IMR-90 (cell line): Measurements from ENCODE around the gene C6orf136. TPM values are rescaled to one million over a fixed set of nuclear protein-coding genes. Genes with fewer than 3 reads are reported as not detected.

Source experiments
- ATAC-seq: fragments of 200-7000 bp; cut with Tn5 transposase; 2 replicates; pipeline ENCODE4 v1.9.1; 2020; ENCODE audit warnings: low read depth, mild to moderate bottlenecking, moderate library complexity
- BruUV-seq: library from RNA; stranded (reverse); fragments of 400-500 nt; replicated peaks from 2 replicates; lab custom pipeline; 2021; lab: Mats Ljungman, UMichigan
- CTCF ChIA-PET: fragments of 300-600 bp; formaldehyde crosslinking; extraction: SDS; loops from one replicate; lab custom pipeline; 2021; ENCODE audit warnings: antibody characterized with exemption; lab: Yijun Ruan, JAX
- POLR2A ChIA-PET: fragments of 300-600 bp; sonication (Branson Sonifier 250); formaldehyde crosslinking; loops from one replicate; lab custom pipeline; 2022; ENCODE audit warnings: antibody characterized with exemption; ENCODE audit not compliant: unreplicated experiment; lab: Charles Lee
- DNase-seq: peaks from one replicate; pipeline ENCODE4 v3.0.0; 2013
- H2AFZ ChIP-seq: replicated peaks from 2 replicates; pipeline ENCODE3; 2013; ENCODE audit warnings: low read length, mild to moderate bottlenecking; ENCODE audit not compliant: poor library complexity
- H2AK5ac ChIP-seq: 2 replicates; pipeline ENCODE4 v1.6.1; 2013; ENCODE audit warnings: low read depth, low read length, inconsistent platforms
- H2AK9ac ChIP-seq: replicated peaks from 2 replicates; pipeline ENCODE3; 2013; ENCODE audit warnings: mild to moderate bottlenecking, low read depth, low read length, moderate library complexity; ENCODE audit not compliant: poor library complexity
- H2BK120ac ChIP-seq: 2 replicates; pipeline ENCODE4 v1.6.1; 2013; ENCODE audit warnings: low read depth, low read length, inconsistent platforms
- H2BK15ac ChIP-seq: 3 replicates; pipeline ENCODE4 v1.6.1; 2013; ENCODE audit warnings: low read depth, low read length, inconsistent platforms
- H2BK20ac ChIP-seq: 2 replicates; pipeline ENCODE4 v1.6.1; 2013; ENCODE audit warnings: low read depth, mild to moderate bottlenecking, inconsistent platforms, low read length, moderate library complexity
- H2BK5ac ChIP-seq: 2 replicates; pipeline ENCODE4 v1.6.1; 2013; ENCODE audit warnings: mild to moderate bottlenecking, low read depth, low read length, inconsistent platforms; ENCODE audit not compliant: poor library complexity, severe bottlenecking
- H3K14ac ChIP-seq: replicated peaks from 2 replicates; pipeline ENCODE4 v1.6.1; 2013; ENCODE audit warnings: low read depth, low read length, inconsistent platforms
- H3K18ac ChIP-seq: 2 replicates; pipeline ENCODE4 v1.6.1; 2013; ENCODE audit warnings: low read depth, low read length, control low read depth
- H3K23ac ChIP-seq: 2 replicates; pipeline ENCODE4 v1.6.1; 2013; ENCODE audit warnings: low read depth, low read length, inconsistent platforms
- H3K27ac ChIP-seq: 2 replicates; pipeline ENCODE4 v1.5.1; 2013; ENCODE audit warnings: mild to moderate bottlenecking, control low read depth, low read length; ENCODE audit not compliant: insufficient read depth
- H3K27me3 ChIP-seq: 2 replicates; pipeline ENCODE4 v1.6.1; 2013; ENCODE audit warnings: low read length; ENCODE audit not compliant: control insufficient read depth, insufficient read depth
- H3K36me3 ChIP-seq: 2 replicates; pipeline ENCODE4 v1.6.1; 2013; ENCODE audit warnings: low read length, mixed read lengths; ENCODE audit not compliant: control insufficient read depth, insufficient read depth
- H3K4ac ChIP-seq: 2 replicates; pipeline ENCODE4 v1.6.1; 2013; ENCODE audit warnings: low read depth, low read length, inconsistent platforms
- H3K4me1 ChIP-seq: 2 replicates; pipeline ENCODE4 v1.6.1; 2013; ENCODE audit warnings: low read length, mixed read lengths; ENCODE audit not compliant: control insufficient read depth, insufficient read depth
- H3K4me2 ChIP-seq: 2 replicates; pipeline ENCODE4 v1.6.1; 2013; ENCODE audit warnings: low read depth, mild to moderate bottlenecking, control low read depth, low read length, moderate library complexity
- H3K4me3 ChIP-seq: 2 replicates; pipeline ENCODE4 v1.5.1; 2013; ENCODE audit warnings: low read depth, mild to moderate bottlenecking, control low read depth, low read length, moderate library complexity; ENCODE audit not compliant: insufficient read depth
- H3K56ac ChIP-seq: 2 replicates; pipeline ENCODE4 v1.6.1; 2013; ENCODE audit warnings: low read length, inconsistent platforms; ENCODE audit not compliant: insufficient read depth; ENCODE audit errors: extremely low read depth
- H3K79me1 ChIP-seq, 2 experiments: 2 replicates each; pipeline ENCODE4 v1.6.1; 2013; ENCODE audit warnings: low read length in 2 of 2, inconsistent platforms in 1 of 2, low read depth in 1 of 2
- H3K9ac ChIP-seq: 2 replicates; pipeline ENCODE4 v1.6.1; 2013; ENCODE audit warnings: low read depth, low read length, control low read depth
- H3K9me1 ChIP-seq: 2 replicates; pipeline ENCODE4 v1.6.1; 2013; ENCODE audit warnings: low read length, inconsistent platforms; ENCODE audit not compliant: insufficient read depth
- H3K9me3 ChIP-seq: 2 replicates; pipeline ENCODE4 v1.6.1; 2013; ENCODE audit warnings: low read length; ENCODE audit not compliant: control insufficient read depth, insufficient read depth
- H4K20me1 ChIP-seq: 2 replicates; pipeline ENCODE4 v1.6.1; 2013; ENCODE audit warnings: low read length, inconsistent platforms; ENCODE audit not compliant: insufficient read depth
- H4K5ac ChIP-seq: 2 replicates; pipeline ENCODE4 v1.6.1; 2013; ENCODE audit warnings: mild to moderate bottlenecking, low read depth, low read length, control low read depth
- H4K8ac ChIP-seq, 2 experiments: 2 replicates each; pipeline ENCODE4 v1.6.1; 2013; ENCODE audit warnings: low read depth in 2 of 2, low read length in 2 of 2, control low read depth in 1 of 2, inconsistent platforms in 1 of 2
- H4K91ac ChIP-seq: 2 replicates; pipeline ENCODE4 v1.6.1; 2013; ENCODE audit warnings: low read depth, low read length, inconsistent platforms; ENCODE audit not compliant: insufficient read depth
- BHLHE40 ChIP-seq: fragments of 150-350 bp; IDR thresholded peaks from 2 replicates; pipeline ENCODE4 v1.6.1; 2016; ENCODE audit warnings: mild to moderate bottlenecking, low read depth, low read length
- CEBPB ChIP-seq: IDR thresholded peaks from 2 replicates; pipeline ENCODE4 v1.6.1; 2012; ENCODE audit warnings: low read depth, low read length, improper control_type of control experiment
- CHD1 ChIP-seq: IDR thresholded peaks from 2 replicates; pipeline ENCODE4 v1.6.1; 2012; ENCODE audit warnings: low read depth, low read length, improper control_type of control experiment
- FOS ChIP-seq: fragments of 150-350 bp; IDR thresholded peaks from 2 replicates; pipeline ENCODE4 v1.6.1; 2016; ENCODE audit warnings: low read depth, low read length
- MAFK ChIP-seq: IDR thresholded peaks from 2 replicates; pipeline ENCODE4 v1.6.1; 2012; ENCODE audit warnings: low read depth, low read length, improper control_type of control experiment
- MAZ ChIP-seq: IDR thresholded peaks from 2 replicates; pipeline ENCODE4 v1.6.1; 2012; ENCODE audit warnings: low read depth, mild to moderate bottlenecking, low read length, improper control_type of control experiment, moderate library complexity, borderline replicate concordance
- NFE2L2 ChIP-seq: fragments of 150-350 bp; IDR thresholded peaks from 2 replicates; pipeline ENCODE4 v1.6.1; 2016; ENCODE audit warnings: low read depth, mild to moderate bottlenecking, low read length
- POLR2A ChIP-seq: IDR thresholded peaks from 2 replicates; pipeline ENCODE4 v1.6.1; 2012; ENCODE audit warnings: mild to moderate bottlenecking, low read depth, low read length
- RAD21 ChIP-seq: IDR thresholded peaks from 2 replicates; pipeline ENCODE4 v1.6.1; 2012; ENCODE audit warnings: low read length, improper control_type of control experiment
- RCOR1 ChIP-seq: IDR thresholded peaks from 2 replicates; pipeline ENCODE4 v1.6.1; 2012; ENCODE audit warnings: mild to moderate bottlenecking, low read length, improper control_type of control experiment; ENCODE audit not compliant: insufficient replicate concordance
- RFX5 ChIP-seq: IDR thresholded peaks from 2 replicates; pipeline ENCODE4 v1.8.0; 2012; ENCODE audit warnings: low read depth, mild to moderate bottlenecking, low read length, moderate library complexity
- SMC3 ChIP-seq: fragments of 150-350 bp; IDR thresholded peaks from 2 replicates; pipeline ENCODE4 v1.6.1; 2016; ENCODE audit warnings: low read depth, mild to moderate bottlenecking, antibody characterized with exemption, low read length, moderate library complexity
- WGBS, 2 experiments: methylation state at CpG; one replicate each; pipeline versions ENCODE4 v1.1.5 to v1.1.7; 2013; ENCODE audit warnings: missing lambda C conversion rate in 2 of 2; ENCODE audit not compliant: insufficient read length in 1 of 2; ENCODE audit errors: extremely low coverage in 2 of 2; 5-methylcytosine and 5-hydroxymethylcytosine counted together
- dilution Hi-C: fragments of 300-500 bp; cut with HindIII; formaldehyde crosslinking; loops from one replicate; pipeline ENCODE4 v1.14.3; 2018; ENCODE audit warnings: low sequenced_read_pairs; ENCODE audit not compliant: unreplicated experiment
- in situ Hi-C: fragments of 300-500 bp; cut with MboI; formaldehyde crosslinking; loops from 3 replicates; pipeline ENCODE4 v1.14.3; 2019; ENCODE audit warnings: low sequenced_read_pairs, inconsistent platforms, mixed read lengths
- intact Hi-C: fragments of 100-400 bp; cut with micrococcal nuclease; formaldehyde crosslinking; loops from 2 replicates; pipeline ENCODE4 v1.10.0; 2022
- polyA plus RNA-seq, 3 experiments: library from polyadenylated mRNA; depleted of rRNA; stranded (reverse); fragments of >200 nt; gene quantifications; 2 replicates each; pipeline ENCODE4 v1.2.3, GENCODE V29; 2012; ENCODE audit warnings: low replicate concordance in 1 of 3
- total RNA-seq: library from RNA; depleted of rRNA; stranded (reverse); fragments of >200 nt; gene quantifications from 2 replicates; pipeline ENCODE4 v1.2.3, GENCODE V29; 2012
- TF ChIP-seq, protein P1 (sequence below): fragments of 150-350 bp; IDR thresholded peaks from 2 replicates; pipeline ENCODE4 v1.6.1; 2016; ENCODE audit warnings: low read depth, mild to moderate bottlenecking, low read length, moderate library complexity, borderline replicate concordance

Gene C6orf136
- total and polyA plus RNA-seq, 2 of the 4 experiments (the other 2 are of a cell fraction) = 1.1 to 11.7 TPM

DNA sequence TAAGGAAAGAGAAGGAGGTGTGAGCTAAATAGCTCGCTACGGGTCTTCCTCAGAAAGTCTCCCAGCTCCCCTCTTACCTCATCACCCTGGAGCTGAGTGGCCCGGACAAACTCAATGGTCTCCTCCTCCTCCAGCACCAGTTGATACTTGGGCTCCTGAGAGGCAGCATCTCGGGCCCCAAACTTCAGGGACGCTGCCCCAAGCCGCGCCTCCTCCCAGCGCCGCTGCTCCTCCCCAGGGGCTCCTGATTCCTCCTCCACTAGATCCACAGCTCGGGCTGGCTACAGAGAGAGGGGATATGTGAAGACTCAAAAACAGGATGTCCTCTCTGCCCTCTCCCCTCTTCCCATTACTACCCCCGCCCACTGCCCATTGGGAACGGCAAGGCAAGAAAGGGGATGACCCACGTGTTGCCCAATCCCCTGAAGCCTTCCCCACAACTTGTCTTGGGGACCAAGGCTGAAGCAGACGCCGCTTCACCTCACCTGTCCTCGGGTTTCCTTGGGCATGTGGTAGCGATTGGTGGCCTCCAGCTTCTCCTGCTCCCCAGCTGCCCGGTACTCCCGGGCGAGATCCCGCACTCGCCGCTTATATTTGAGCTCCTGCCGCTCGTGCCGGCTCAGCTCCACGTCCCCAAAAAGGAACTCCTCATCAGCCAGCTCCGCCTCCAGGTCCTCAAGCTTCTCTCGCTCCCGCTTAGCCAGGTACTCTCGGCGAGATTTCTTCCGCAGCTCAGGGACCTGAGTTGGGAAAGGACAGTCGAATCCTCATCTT is 18.2 kb downstream of the C6orf136 start:
- no peak overlapping the region for H3K4ac ChIP-seq
- H3K23ac ChIP-seq = no peak overlapping the region
- H2AK5ac ChIP-seq = no peak overlapping the region
- ChIA-PET CTCF (no interaction called here), POLR2A (interaction anchor here (0.5 kb wide), 1 partner anchor 48 kb away, joined by 5 read pairs; the partner anchor contains the start of gene MRPS18B)
- no peak overlapping the region for H3K4me2 ChIP-seq
- ATAC-seq (no peak), DNase-seq (no peak)
- no peak overlapping the region for H2AFZ ChIP-seq
- 97% methylated on average over 13 of the region's 34 CpGs; no CpG with 5 or more reads in 1 of the 2 experiments for WGBS, 2 experiments
- no peak overlapping the region for H4K5ac ChIP-seq
- no peak overlapping the region for H3K56ac ChIP-seq
- dilution Hi-C loops = no loop called here
- H2BK20ac ChIP-seq = no peak overlapping the region
- no peak overlapping the region for H3K18ac ChIP-seq
- H3K27ac ChIP-seq = no peak overlapping the region
- intact Hi-C loops = no loop called here
- no peaks in the 10 kb centered on the region for H3K9me1 ChIP-seq
- no peak for TF ChIP-seq FOS
- no peak for TF ChIP-seq SMC3
- no peak for TF ChIP-seq CEBPB
- no peak for TF ChIP-seq POLR2A
- no peak for TF ChIP-seq NFE2L2
- no peak for TF ChIP-seq RAD21
- TF ChIP-seq MAFK = no peak
- no peak for TF ChIP-seq RFX5
- TF ChIP-seq RCOR1 = no peak
- TF ChIP-seq MAZ = no peak
- no peak for TF ChIP-seq CHD1
- no peak for TF ChIP-seq BHLHE40
- TF ChIP-seq, protein P1, sequence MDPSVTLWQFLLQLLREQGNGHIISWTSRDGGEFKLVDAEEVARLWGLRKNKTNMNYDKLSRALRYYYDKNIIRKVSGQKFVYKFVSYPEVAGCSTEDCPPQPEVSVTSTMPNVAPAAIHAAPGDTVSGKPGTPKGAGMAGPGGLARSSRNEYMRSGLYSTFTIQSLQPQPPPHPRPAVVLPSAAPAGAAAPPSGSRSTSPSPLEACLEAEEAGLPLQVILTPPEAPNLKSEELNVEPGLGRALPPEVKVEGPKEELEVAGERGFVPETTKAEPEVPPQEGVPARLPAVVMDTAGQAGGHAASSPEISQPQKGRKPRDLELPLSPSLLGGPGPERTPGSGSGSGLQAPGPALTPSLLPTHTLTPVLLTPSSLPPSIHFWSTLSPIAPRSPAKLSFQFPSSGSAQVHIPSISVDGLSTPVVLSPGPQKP = no peak
- no peak overlapping the region for H4K8ac ChIP-seq
- no peaks in the 10 kb centered on the region for H3K9me3 ChIP-seq
- no peak overlapping the region for H3K4me3 ChIP-seq
- no peak overlapping the region for H2BK15ac ChIP-seq
- no peaks in the 10 kb centered on the region for H3K4me1 ChIP-seq
- no peak overlapping the region for H3K14ac ChIP-seq
- peaks cover 60% of the 10 kb centered on the region for H3K36me3 ChIP-seq
- no TSS peak for BruUV-seq
- H4K91ac ChIP-seq = no peak overlapping the region
- no peak overlapping the region for H2AK9ac ChIP-seq
- H2BK5ac ChIP-seq = no peak overlapping the region
- no peak overlapping the region for H3K9ac ChIP-seq
- H3K79me1 ChIP-seq = peaks cover 6 to 13% of the 10 kb centered on the region in 2 experiments; a peak in 1 of 4 replicates
- in situ Hi-C loops = no loop called here
- no peaks in the 10 kb centered on the region for H3K27me3 ChIP-seq
- no peak overlapping the region for H2BK120ac ChIP-seq
- no peaks in the 10 kb centered on the region for H4K20me1 ChIP-seq
